ENCODE data around the gene PRKAG2.

The PRKAG2 gene

GRCh38 chr7:151675196-151675920, 201.6 kb downstream of the PRKAG2 start:
- Histone ChIP-seq H3K4me3 (ENCODE audit: low read depth, low read length) (no peak overlapping the region), H3K36me3 (replicated peaks) (no peaks in the 10 kb centered on the region), H3K27ac (no peak overlapping the region), H3K27me3 (replicated peaks) (no peaks in the 10 kb centered on the region)
- no peak for DNase-seq
- no peak for TF ChIP-seq CTCF (IDR thresholded peaks at IDR 0.05; ENCODE audit: low read depth, low read length, missing control alignments)
- in situ Hi-C loops (cut with HindIII; ENCODE audit: low pct_ligation_motif_present, low sequenced_read_pairs), result no loop called here

GRCh38 chr7:151674161-151674920, 202.6 kb downstream of the PRKAG2 start:
- in situ Hi-C loops (cut with HindIII; ENCODE audit: low pct_ligation_motif_present, low sequenced_read_pairs), result no loop called here

GRCh38 chr7:151673216-151673615, 203.7 kb downstream of the PRKAG2 start:
- Histone ChIP-seq H3K4me3 (ENCODE audit: low read depth, low read length) (no peak overlapping the region), H3K27me3 (replicated peaks) (no peaks in the 10 kb centered on the region), H3K36me3 (replicated peaks) (no peaks in the 10 kb centered on the region), H3K27ac (no peak overlapping the region)
- in situ Hi-C loops (cut with HindIII; ENCODE audit: low pct_ligation_motif_present, low sequenced_read_pairs), result no loop called here
- no peak for TF ChIP-seq CTCF (IDR thresholded peaks at IDR 0.05; ENCODE audit: low read depth, low read length, missing control alignments)
- DNase-seq, result no peak

More at GRCh38 chr7:151674161-151674920, 202.6 kb downstream of the PRKAG2 start:
- TF ChIP-seq CTCF (IDR thresholded peaks at IDR 0.05; ENCODE audit: low read depth, low read length, missing control alignments), result no peak
- DNase-seq, result no peak
- Histone ChIP-seq H3K4me3 (ENCODE audit: low read depth, low read length) (no peak overlapping the region), H3K27ac (no peak overlapping the region), H3K36me3 (replicated peaks) (no peaks in the 10 kb centered on the region), H3K27me3 (replicated peaks) (no peaks in the 10 kb centered on the region)

- Histone ChIP-seq H3K4me3 (ENCODE audit: low read depth, low read length) (no peak overlapping the region), H3K27ac (no peak overlapping the region), H3K27me3 (replicated peaks) (no peaks in the 10 kb centered on the region), H3K36me3 (replicated peaks) (no peaks in the 10 kb centered on the region)
- TF ChIP-seq CTCF (IDR thresholded peaks at IDR 0.05; ENCODE audit: low read depth, low read length, missing control alignments), result no peak
- in situ Hi-C loops (cut with HindIII; ENCODE audit: low pct_ligation_motif_present, low sequenced_read_pairs), result no loop called here
- no peak for DNase-seq
Measured at GRCh38 chr7:151672716-151673115, 204.2 kb downstream of the PRKAG2 start.

- Histone ChIP-seq H3K4me3 (ENCODE audit: low read depth, low read length) (no peak overlapping the region), H3K27me3 (replicated peaks) (no peaks in the 10 kb centered on the region), H3K27ac (no peak overlapping the region), H3K36me3 (replicated peaks) (no peaks in the 10 kb centered on the region)
- TF ChIP-seq CTCF (IDR thresholded peaks at IDR 0.05; ENCODE audit: low read depth, low read length, missing control alignments), result no peak
- in situ Hi-C loops (cut with HindIII; ENCODE audit: low pct_ligation_motif_present, low sequenced_read_pairs), result no loop called here
- no peak for DNase-seq
Measured at GRCh38 chr7:151671514-151671913, 205.4 kb downstream of the PRKAG2 start.

Measured in brain microvascular endothelial cell (primary cell).